RKO (cell line): ENCODE measurements around the gene FAM50A.
"Not testable (repeated sequence)": the region's sequence is repeated elsewhere in the genome, so short reads cannot be mapped to it uniquely, and the experiment has no call there.

Source experiments
- DNase-seq: peaks from one replicate; pipeline ENCODE4 v3.0.0-alpha.2; 2016; ENCODE audit warnings: low spot score

The FAM50A gene

GRCh38 chrX:154443992-154444754 is at the start of gene FAM50A:
Gene FAM50A, plus strand, starts transcription at chrX:154444141. Its CDS starts 95 bp downstream, at chrX:154444236.
- peak; percentile 61 for DNase-seq

DNA sequence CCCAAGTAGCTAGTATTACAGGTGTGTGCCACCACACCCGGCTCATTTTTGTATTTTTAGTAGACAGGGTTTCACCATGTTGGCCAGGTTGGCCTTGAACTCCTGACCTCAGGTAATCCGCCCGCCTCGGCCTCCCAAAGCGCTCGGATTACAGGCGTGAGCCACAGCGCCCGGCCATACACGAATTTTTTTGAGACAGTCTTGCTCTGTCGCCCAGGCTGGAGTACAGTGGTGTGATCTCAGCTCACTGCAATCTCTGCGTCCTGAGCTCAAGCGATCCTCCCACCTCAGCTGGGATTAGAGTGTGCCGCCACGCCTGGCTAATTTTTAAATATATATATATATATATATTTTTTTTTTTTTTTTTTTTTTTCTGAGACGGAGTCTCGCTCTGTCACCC is 47.6 kb upstream of the FAM50A start:
- DNase-seq: not testable (repeated sequence)

- DNase-seq: peak; percentile 76
These were observed 46.7 kb upstream of the FAM50A start for GRCh38 chrX:154396973-154397887.

DNA sequence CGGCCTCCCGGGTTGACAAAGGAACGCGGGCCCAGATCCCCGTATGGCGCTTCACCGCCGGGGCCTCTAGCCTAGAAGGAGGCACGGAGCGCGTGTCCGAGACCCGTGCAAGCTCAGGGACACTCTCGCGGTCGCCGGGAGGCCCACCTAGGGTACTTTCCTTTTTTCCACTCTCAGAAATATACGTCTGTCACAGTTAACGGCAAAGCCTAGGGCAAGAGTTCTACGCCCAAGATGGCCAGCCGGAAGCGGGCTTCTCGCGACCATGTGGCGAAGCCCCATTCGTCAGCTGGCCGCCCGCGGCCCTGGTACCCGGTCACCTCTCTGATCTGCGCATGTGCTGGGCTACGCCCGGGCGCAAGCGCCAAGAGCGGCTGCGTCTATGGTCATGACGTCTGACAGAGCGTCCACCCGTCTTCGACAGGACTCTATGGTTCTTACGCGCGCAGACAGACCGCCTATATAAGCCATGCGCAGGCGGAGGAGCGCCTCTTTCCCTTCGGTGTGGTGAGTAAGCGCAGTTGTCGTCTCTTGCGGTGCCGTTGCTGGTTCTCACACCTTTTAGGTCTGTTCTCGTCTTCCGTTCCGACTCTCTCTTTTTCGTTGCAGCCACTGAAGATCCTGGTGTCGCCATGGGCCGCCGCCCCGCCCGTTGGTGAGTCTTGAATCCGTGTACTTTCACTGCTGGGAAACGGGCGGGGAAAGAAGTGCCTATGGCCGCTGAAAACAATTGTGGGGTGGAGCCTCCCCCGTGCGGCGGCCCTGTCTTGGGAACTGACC is 45.9 kb upstream of the FAM50A start, which contains the start of gene RPL10:
RPL10 (plus strand) TSS at position 490 of the 780 bp plus-strand sequence; CDS start at position 633, 143 bp downstream.
- peak; percentile 96 for DNase-seq

DNA sequence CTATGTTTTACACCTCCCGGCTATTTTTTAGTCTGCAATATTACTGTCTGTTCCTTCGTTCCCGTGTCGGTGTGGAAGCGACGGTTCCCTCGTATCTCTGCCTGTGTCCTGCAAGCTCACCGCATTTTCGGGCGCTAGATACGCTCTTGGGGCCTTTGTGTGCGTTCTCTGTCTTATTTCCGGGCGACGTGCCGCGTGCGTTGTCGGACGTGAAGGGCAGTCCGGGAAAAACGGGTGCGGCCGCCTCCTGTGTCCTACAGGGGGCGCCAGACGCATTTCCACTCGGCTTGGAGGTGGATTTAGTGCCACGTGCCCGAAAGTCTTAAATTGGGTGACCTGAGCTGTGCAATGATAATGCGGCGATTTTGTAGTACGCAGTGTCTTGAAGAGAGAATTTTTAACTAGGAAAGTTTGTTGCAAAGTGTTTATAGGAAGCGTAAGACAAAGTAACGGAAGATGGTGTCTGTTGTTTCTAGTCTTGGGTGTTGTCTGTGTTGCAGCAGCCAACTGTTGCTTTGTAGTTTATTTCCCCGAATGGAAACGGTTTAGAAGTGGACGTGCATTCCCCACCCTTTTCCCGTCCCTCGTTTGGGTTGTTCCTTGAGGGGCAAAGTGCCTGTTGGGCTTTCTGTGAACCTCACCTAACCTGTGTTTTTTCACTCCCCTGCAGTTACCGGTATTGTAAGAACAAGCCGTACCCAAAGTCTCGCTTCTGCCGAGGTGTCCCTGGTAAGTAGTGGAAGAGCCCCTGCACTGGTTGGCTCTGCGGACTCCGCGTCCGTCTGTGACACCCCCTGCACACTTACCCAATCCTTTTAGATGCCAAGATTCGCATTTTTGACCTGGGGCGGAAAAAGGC is 45.0 kb upstream of the FAM50A start:
- peak; percentile 80 for DNase-seq

- DNase-seq: no peak
These were observed 44.2 kb upstream of the FAM50A start for GRCh38 chrX:154399527-154400368.

DNA sequence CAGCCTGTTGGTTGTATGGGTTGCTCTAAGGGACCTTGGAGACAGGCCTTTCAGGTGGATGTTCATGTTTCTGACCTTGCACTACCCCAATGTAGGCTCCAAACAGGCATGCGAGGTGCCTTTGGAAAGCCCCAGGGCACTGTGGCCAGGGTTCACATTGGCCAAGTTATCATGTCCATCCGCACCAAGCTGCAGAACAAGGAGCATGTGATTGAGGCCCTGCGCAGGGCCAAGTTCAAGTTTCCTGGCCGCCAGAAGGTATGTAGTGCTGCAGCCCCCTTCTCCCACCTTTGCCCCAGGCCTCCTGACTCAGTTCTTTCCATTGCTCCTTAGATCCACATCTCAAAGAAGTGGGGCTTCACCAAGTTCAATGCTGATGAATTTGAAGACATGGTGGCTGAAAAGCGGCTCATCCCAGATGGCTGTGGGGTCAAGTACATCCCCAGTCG is 43.5 kb upstream of the FAM50A start:
- not testable (repeated sequence) for DNase-seq

DNA sequence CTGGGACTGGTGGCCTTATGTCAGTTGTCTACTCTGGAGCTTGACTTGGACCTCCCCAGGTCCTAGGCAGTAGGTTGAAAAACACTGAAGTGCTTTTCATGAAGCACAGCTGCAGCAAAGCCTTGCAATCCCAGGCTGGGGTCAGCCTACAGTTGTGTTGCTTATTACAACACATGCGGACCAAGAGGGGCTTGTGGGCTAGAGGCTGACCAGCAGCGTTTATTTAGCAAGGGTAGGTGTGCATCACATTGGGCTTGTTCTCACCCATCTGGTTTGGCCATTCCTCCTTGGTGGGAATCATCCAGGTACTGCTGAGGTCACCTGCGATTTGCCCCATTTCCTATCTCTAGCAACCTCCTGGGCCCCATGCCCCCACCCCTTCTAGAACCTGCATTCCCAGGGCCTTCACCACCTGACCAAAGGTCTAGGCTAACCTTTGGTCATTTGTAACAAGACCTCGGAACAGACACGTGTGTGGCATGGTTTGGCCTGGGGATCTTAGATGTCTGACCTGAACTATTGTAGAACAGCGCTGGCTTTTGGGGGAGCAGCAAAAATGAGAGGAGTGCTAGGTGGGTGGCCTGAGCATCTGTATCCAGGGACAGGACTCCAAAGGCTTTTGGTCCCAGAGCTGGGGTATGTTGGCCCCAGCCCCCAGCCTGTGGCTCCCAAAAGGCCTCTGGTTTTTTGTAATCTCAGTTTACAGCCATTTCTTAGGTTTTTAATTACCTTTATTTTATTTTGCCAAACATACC is 42.7 kb upstream of the FAM50A start:
- peak; percentile 49 for DNase-seq

DNA sequence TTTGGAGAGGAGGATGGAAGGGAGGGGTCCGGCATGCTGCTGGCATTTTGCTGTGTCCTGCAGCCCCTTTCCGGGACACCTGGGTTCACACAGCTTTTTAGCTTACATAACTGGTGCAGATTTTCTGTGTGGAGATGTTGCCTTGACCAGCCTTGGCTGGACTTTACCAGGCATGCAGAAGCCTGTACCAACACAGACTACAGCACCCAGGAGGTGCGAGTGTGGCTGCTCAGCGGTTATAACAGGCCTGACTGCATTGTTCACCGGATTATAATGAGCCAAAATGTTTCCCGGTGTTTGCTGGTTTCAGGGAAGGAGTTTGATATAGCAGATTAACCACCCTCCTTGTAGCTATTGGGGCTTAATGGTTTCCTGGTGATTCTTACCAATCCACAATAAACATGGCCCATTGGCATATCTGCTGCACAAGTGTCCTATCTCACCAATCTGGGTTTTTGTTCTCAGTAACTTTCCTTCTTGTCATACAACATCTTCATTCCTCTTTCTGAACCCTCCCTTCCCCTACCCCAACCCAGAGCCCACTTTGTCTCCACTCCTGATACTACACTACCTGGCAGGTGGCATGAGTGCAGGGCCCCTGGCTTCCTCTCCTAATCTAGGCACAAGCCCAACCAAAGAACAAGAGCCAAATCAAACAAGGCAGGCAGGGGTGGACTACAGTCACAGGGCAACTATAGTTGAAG is 41.9 kb upstream of the FAM50A start:
- no peak for DNase-seq

GRCh38 chrX:154402622-154403127 is 41.3 kb upstream of the FAM50A start:
- DNase-seq: no peak

- no peak for DNase-seq
These were observed 40.7 kb upstream of the FAM50A start for GRCh38 chrX:154403192-154403591.

- DNase-seq: no peak
These were observed 40.1 kb upstream of the FAM50A start for GRCh38 chrX:154403858-154404257.

- DNase-seq: no peak
These were observed 39.2 kb upstream of the FAM50A start for GRCh38 chrX:154404625-154405192.

DNA sequence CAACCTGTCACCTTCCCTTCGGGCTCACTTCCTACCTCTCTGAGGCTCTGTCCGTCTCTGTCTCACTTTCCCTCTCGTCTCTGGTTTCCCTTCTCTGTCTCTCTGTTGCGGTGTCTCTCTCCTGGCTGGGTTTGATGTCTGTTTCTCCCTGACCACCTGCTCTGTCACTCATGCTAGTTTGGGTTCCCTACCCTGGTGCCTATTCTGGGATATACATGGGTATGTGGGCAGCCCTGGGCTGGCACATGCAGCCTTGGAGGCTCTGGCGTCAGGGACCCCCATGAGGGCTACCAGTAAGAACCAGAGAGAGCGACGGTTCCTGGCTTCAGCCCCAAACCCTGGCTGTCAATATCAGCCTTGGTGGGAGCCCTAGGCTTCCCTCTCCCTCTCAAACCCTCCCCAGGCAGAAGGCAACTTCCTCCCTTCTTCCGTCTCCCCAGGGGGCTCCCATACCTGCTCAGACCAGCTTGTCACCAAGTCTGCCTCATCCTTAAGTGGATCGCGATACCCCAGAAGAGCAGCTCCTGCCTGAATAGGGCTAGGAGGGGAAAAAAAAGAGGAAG is 35.2 kb upstream of the FAM50A start:
- no peak for DNase-seq

DNA sequence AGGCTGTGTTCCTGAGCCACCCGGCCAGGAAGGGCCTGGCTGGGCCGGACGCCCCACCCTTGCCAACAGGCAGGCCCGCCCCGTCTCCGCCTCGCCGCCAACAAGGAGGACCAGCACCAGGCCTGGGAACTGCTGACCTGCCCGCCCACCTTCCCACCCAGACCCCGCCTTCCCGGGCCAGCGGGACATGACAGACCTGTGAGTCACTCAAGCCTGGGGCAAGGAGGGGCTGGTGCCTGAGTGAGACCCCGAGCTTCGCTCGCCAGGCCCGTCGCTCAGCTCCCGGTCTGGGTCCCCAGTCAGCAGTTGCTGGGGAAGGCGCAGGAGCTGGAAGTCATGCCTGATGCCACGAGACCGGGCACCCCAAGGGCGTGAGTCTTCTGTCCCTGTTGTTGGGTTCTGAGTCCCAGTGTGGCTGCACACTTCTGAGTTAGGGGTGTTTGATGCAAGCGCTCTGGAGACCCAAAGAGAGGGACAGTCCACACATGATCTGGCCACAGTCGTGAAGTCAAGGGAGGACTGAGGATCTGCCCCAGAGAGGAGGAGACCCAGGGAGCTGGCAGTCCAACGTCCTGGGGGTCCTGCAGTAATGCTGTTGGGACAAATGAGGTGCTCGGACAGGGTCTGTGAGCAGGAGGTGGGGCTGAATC is 34.6 kb upstream of the FAM50A start, which contains the start of gene DNASE1L1:
DNASE1L1 (minus strand) TSS at position 33 of the 650 bp plus-strand sequence. CDS start 3,686 bp downstream, outside the sequence.
- peak; percentile 91 for DNase-seq

- peak; percentile 56 for DNase-seq
These were observed 32.0 kb upstream of the FAM50A start for GRCh38 chrX:154411981-154412340.

GRCh38 chrX:154412468-154412867 is 31.5 kb upstream of the FAM50A start:
- DNase-seq: no peak
